Fibroblast of the aortic adventitia (primary cell): ENCODE data around the gene VSIG4. TPM values are rescaled to one million over a fixed set of nuclear protein-coding genes. Genes with fewer than 3 reads are reported as not detected.
A peak's percentile ranks its signal among the peaks of the same experiment; 100 is the strongest.

Experiments
- DNase-seq: peaks from one replicate; pipeline ENCODE4 v3.0.0-alpha.2; 2010; ENCODE audit warnings: low read depth
- H3K4me3 ChIP-seq: 2 replicates; pipeline ENCODE4 v1.5.1; 2011; ENCODE audit warnings: low read depth, mild to moderate bottlenecking, control low read depth, low read length, moderate library complexity
- total RNA-seq: library from RNA; depleted of rRNA; stranded (reverse); fragments of >200 nt; gene quantifications from 2 replicates; pipeline ENCODE4 v1.2.3, GENCODE V29; 2012; ENCODE audit warnings: low replicate concordance
- TF ChIP-seq, protein P1 (sequence below): IDR thresholded peaks from 2 replicates; pipeline ENCODE4 v1.5.1; 2011; ENCODE audit warnings: mild to moderate bottlenecking, low read length, control low read depth, inconsistent platforms; ENCODE audit not compliant: insufficient read depth

Gene VSIG4
- total RNA-seq, 1 donor: not detected

DNA sequence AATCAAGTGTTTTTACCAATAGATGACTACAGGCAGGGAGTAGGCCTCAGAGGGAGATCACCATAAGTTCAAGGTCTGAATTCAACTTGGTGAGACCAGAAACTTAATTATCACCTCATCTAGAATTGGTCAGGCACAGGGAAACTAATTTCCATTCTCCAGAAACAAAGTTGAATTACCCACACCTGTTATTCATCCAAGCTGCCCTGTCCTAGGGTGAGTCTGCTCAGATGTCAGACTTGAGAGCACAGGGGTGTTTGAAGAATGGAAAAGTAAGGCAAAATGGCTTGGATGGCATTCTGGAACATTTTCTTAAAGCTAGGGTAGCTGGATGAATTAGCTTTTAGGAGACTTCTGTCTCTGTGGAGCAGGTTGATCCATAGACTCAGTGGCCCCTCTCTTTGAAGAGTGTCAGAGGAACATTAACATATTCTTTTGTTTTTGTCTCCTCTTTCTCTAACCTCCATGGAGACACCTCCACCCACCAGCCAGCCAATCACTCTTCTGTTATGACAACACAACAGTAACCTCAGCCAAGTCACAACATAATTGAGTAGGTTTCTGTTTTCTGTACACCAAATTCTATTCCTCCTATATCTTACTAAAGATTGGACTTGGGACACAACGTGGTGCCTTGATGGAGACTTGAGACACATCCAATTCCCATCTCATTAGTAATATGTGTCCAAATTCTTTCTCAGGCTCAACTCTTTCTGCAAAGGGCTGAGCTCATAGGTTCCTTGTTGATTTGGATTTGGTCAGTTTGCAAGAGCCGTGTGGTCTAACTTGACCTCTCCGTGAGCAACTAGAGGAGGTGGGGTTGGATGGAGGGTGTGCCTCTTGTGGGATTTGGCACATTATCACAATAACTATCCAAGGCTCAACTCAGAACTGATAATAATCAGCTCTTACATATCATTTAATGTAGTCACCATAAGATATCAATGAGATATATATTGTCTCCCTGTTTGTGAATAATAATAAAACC, 45.1 kb downstream of the VSIG4 start:
- H3K4me3 ChIP-seq: no peak overlapping the region
- TF ChIP-seq, protein P1, sequence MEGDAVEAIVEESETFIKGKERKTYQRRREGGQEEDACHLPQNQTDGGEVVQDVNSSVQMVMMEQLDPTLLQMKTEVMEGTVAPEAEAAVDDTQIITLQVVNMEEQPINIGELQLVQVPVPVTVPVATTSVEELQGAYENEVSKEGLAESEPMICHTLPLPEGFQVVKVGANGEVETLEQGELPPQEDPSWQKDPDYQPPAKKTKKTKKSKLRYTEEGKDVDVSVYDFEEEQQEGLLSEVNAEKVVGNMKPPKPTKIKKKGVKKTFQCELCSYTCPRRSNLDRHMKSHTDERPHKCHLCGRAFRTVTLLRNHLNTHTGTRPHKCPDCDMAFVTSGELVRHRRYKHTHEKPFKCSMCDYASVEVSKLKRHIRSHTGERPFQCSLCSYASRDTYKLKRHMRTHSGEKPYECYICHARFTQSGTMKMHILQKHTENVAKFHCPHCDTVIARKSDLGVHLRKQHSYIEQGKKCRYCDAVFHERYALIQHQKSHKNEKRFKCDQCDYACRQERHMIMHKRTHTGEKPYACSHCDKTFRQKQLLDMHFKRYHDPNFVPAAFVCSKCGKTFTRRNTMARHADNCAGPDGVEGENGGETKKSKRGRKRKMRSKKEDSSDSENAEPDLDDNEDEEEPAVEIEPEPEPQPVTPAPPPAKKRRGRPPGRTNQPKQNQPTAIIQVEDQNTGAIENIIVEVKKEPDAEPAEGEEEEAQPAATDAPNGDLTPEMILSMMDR: no peak
- DNase-seq: peak; percentile 7

DNA sequence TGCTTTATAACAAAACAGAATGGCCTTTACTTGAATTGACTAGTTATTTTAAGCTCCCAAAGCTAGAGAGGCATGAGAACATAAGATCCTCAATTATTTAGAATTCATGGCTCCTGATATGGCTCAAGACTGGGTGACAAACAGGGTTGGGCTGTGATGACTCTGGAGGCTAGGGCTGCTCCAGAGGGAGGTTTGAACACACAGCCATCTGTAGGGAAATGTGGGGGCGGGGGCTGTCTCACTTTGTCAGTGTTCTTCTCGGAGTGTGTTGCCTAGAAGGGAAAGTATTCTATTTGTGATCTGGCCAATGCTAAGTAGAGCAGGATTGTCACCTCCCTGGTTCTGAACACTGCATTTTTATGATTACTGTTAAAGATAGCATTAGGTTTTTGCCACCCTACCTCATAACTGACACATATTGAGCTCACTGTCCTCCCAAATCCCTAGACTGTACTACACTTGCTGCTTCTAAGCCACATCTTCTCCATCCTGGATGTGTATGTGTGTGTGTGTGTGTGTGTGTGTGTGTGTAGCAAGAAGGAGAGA, 45.9 kb downstream of the VSIG4 start:
- no peak overlapping the region for H3K4me3 ChIP-seq
- DNase-seq: no peak
- TF ChIP-seq, protein P1: no peak

DNA sequence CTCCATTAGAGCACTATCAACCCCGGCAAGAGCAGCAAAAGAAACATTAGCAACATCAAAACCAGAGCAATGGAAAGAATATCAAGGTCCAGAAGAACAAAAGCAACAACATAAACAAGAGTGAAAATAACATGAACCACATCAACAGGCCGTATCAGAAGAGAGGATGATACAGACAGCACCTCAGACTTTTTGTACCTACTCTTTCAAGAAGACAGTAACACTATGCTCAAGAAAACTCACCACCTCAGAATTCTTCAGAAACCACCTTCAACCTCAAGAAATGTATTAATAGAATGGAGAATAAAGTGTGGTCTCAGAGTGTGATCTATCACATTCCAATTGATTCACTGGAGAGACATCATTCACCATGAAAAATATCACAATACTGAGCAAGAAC, 46.5 kb downstream of the VSIG4 start:
- TF ChIP-seq, protein P1: no peak
- no peak overlapping the region for H3K4me3 ChIP-seq

DNA sequence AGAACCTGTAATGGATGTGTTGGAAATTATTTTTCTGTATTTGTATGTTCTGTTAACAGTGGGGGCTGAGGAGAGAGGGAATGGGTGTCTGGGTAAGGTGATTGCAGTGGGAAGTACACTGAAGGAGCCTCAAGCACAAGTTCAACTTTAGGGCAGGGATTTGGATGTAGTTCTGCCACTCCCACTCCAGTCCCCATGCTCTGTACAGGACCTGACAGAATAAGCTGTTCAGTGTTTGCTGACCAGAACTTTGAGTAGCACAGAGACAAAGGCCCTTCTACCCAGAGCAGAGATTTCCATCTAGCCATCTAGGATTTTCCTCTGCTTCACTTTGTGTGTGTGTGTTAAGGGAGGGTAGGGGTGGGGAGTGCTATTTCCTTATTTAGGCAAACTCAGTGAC, 49.2 kb downstream of the VSIG4 start:
- TF ChIP-seq, protein P1: no peak
- H3K4me3 ChIP-seq: no peak overlapping the region
- DNase-seq: no peak

More for the DNA sequence above, 46.5 kb downstream of the VSIG4 start:
- DNase-seq: no peak

DNA sequence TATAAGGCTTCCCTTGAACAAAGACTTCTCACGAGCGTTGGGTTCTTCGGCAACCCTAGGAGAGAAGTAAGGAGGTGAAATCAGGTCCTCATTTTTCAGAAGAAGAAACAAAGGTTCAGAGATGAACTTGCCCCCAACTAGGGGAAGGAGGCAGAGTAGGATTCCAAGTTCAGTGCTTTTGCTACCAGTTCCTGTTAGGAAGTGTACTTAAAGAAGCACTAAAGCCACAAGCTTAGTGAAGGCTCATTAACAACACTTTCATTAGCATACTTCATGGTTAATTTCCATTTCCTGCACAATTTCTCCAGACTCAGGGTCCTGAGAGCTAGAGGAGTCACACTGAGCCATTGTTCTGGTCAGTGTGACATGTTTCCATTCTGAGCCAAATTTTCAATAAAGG, 52.1 kb downstream of the VSIG4 start:
- TF ChIP-seq, protein P1: no peak
- no peak overlapping the region for H3K4me3 ChIP-seq
- no peak for DNase-seq

DNA sequence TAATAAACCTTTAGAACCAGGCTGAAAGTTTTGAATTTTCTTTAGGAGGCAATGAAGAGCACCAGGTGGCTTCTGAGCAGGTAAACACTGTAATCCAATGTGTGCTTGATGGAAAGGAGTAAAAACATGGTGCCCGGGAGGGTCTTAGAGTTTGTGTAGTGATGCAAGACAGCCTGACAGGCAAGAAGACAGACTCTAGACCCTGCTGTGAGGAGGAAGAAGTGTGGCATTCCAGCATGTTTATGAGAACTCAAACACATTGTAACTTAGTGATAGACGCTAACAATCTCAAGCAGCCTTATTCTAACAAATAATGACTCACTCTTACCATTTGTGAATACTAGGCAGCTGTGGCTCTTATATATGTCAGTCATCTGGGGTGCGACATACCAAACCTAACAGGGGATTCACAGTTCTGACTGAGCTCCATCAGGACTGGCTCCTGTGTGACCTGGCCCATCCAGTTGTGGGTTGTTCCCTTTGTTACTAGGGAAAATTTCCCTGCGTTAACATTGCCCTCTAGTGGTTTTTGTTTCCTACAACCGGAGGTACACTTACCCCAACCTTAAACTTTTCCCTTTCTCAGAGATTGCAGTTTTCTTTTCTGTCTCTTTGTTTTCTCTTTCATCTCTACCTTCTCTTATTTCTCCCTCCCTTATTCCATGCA, 53.8 kb downstream of the VSIG4 start:
- DNase-seq: peak; percentile 68
- TF ChIP-seq, protein P1: peak; percentile 48
- no peak overlapping the region for H3K4me3 ChIP-seq
